GM18951 (cell line): ENCODE measurements around the gene CDK19.
"Not testable (repeated sequence)": the region's sequence is repeated elsewhere in the genome, so short reads cannot be mapped to it uniquely, and the experiment has no call there.

ENCODE experiments used
- POLR2A ChIP-seq: IDR thresholded peaks from 4 replicates; pipeline ENCODE4 v1.6.1; 2011; ENCODE audit warnings: mild to moderate bottlenecking; ENCODE audit not compliant: insufficient read length, insufficient read depth; ENCODE audit errors: extremely low read depth
- in situ Hi-C: fragments of 300-500 bp; cut with MboI; formaldehyde crosslinking; loops from one replicate; pipeline ENCODE4 v1.12.0; 2022; ENCODE audit warnings: low sequenced_read_pairs, mixed read lengths, inconsistent platforms; ENCODE audit not compliant: unreplicated experiment

The CDK19 gene

GRCh38 chr6:110621061-110621460 lies 194.2 kb downstream of the CDK19 start:
- in situ Hi-C loops: no loop called here
- TF ChIP-seq POLR2A: no peak

GRCh38 chr6:110620065-110620464 lies 195.2 kb downstream of the CDK19 start:
- in situ Hi-C loops: no loop called here
- no peak for TF ChIP-seq POLR2A

GRCh38 chr6:110619275-110619908 lies 195.9 kb downstream of the CDK19 start:
- in situ Hi-C loops: no loop called here
- TF ChIP-seq POLR2A: no peak

GRCh38 chr6:110618591-110619267 lies 196.5 kb downstream of the CDK19 start:
- in situ Hi-C loops: no loop called here
- TF ChIP-seq POLR2A: no peak

- in situ Hi-C loops: no loop called here
- no peak for TF ChIP-seq POLR2A
Observed at GRCh38 chr6:110617057-110617456, 198.2 kb downstream of the CDK19 start.

- in situ Hi-C loops: no loop called here
- no peak for TF ChIP-seq POLR2A
Observed at GRCh38 chr6:110615722-110616121, 199.5 kb downstream of the CDK19 start.

GRCh38 chr6:110614586-110614985 lies 200.7 kb downstream of the CDK19 start:
- no peak for TF ChIP-seq POLR2A
- in situ Hi-C loops: no loop called here

GRCh38 chr6:110614106-110614505 lies 201.2 kb downstream of the CDK19 start:
- TF ChIP-seq POLR2A: no peak
- in situ Hi-C loops: no loop called here

GRCh38 chr6:110613356-110613755 lies 201.9 kb downstream of the CDK19 start:
- TF ChIP-seq POLR2A: no peak
- in situ Hi-C loops: no loop called here

GRCh38 chr6:110612298-110612697 lies 203.0 kb downstream of the CDK19 start:
- in situ Hi-C loops: no loop called here
- TF ChIP-seq POLR2A: no peak

- in situ Hi-C loops: no loop called here
- no peak for TF ChIP-seq POLR2A
Observed at GRCh38 chr6:110609101-110609500, 206.2 kb downstream of the CDK19 start.

- in situ Hi-C loops: no loop called here
- TF ChIP-seq POLR2A: no peak
Observed at GRCh38 chr6:110608151-110608550, 207.1 kb downstream of the CDK19 start.

GRCh38 chr6:110606151-110606550 lies 209.1 kb downstream of the CDK19 start:
- in situ Hi-C loops: no loop called here
- TF ChIP-seq POLR2A: no peak

GRCh38 chr6:110600640-110601039 lies 214.6 kb downstream of the CDK19 start:
- in situ Hi-C loops: not testable (repeated sequence)
